Mucosa of descending colon (tissue), 3 donors: ENCODE measurements around the gene FNDC3B. TPM values are rescaled to one million over a fixed set of nuclear protein-coding genes. Genes with fewer than 3 reads are reported as not detected.

Source experiments
- ATAC-seq: fragments of 200-7000 bp; cut with Tn5 transposase; one replicate; pipeline ENCODE4 v1.9.1; 2020; ENCODE audit warnings: mild to moderate bottlenecking, moderate library complexity
- DNase-seq, 3 donors: peaks; one replicate each; pipeline ENCODE4 v3.0.0-alpha.2; 2020
- H3K36me3 ChIP-seq: fragments of 200-600 bp; one replicate; pipeline ENCODE4 v1.8.0; 2021; ENCODE audit warnings: low read depth, mild to moderate bottlenecking
- H3K4me1 ChIP-seq: fragments of 200-600 bp; one replicate; pipeline ENCODE4 v1.8.0; 2021; ENCODE audit warnings: low read depth, mild to moderate bottlenecking
- H3K4me3 ChIP-seq: fragments of 200-600 bp; one replicate; pipeline ENCODE4 v1.8.0; 2021; ENCODE audit warnings: mild to moderate bottlenecking
- H3K9me3 ChIP-seq: fragments of 200-600 bp; one replicate; pipeline ENCODE4 v1.8.0; 2021; ENCODE audit warnings: mild to moderate bottlenecking
- CTCF ChIP-seq: fragments of 200-600 bp; IDR thresholded peaks from one replicate; pipeline ENCODE4 v1.8.0; 2022; ENCODE audit warnings: antibody characterized with exemption, mild to moderate bottlenecking
- intact Hi-C, 2 donors: fragments of 100-400 bp; cut with DNase I in 1 of 2; cut with micrococcal nuclease in 1 of 2; formaldehyde crosslinking; loops; one replicate each; pipeline versions ENCODE4 v1.11.0 to v1.11.1; 2022; cut with DNase I, micrococcal nuclease
- total RNA-seq, 3 donors: library from RNA; stranded (reverse); fragmentation: NEBNext Ultra II Directional in 2 of 3; extraction: Animal tissue kit (Norgen Biotek cat#: 25700) in 2 of 3; gene quantifications; one replicate each; pipeline versions ENCODE4 v1.2.1 to v1.2.4, GENCODE V29; 2021 to 2023
- donor health status: DM: no; HTN: no; CAD: no; lungs with moderate emphysema.
- donor health status: DM: no; HTN: no; CAD: no.
- donor health status: DM: no; HTN: yes; CAD: no.

Gene FNDC3B
- total RNA-seq, 3 donors from 2014 or later = 107 to 132 (median 126) TPM

- H3K4me1 ChIP-seq = no peaks in the 10 kb centered on the region
- no peaks in the 10 kb centered on the region for H3K36me3 ChIP-seq
- intact Hi-C loops = no loop called here
- no peak overlapping the region for H3K4me3 ChIP-seq
- ATAC-seq = no peak
- no peaks in the 10 kb centered on the region for H3K9me3 ChIP-seq
- no peak for DNase-seq
- TF ChIP-seq CTCF = no peak
Observed at GRCh38 chr3:172328282-172328681, 288.9 kb downstream of the FNDC3B start.

- intact Hi-C loops = no loop called here
- TF ChIP-seq CTCF = no peak
- Histone ChIP-seq H3K9me3 (no peaks in the 10 kb centered on the region), H3K36me3 (no peaks in the 10 kb centered on the region), H3K4me3 (no peak overlapping the region), H3K4me1 (no peaks in the 10 kb centered on the region)
- no peak for ATAC-seq
- DNase-seq = no peak
Observed at GRCh38 chr3:172329070-172329469, 289.7 kb downstream of the FNDC3B start.

- intact Hi-C loops = loop anchor here in 1 of 2 donors (10.0 kb wide), 1 partner anchor 296 kb away; the partner anchor contains the start of gene FNDC3B
- Histone ChIP-seq H3K36me3 (no peaks in the 10 kb centered on the region), H3K4me3 (no peak overlapping the region), H3K9me3 (no peaks in the 10 kb centered on the region), H3K4me1 (no peaks in the 10 kb centered on the region)
- ATAC-seq = no peak
- TF ChIP-seq CTCF = no peak
- DNase-seq = no peak
Observed at GRCh38 chr3:172330413-172330812, 291.0 kb downstream of the FNDC3B start.

GRCh38 chr3:172332256-172333041, 293.1 kb downstream of the FNDC3B start:
- peak in 2 of 3 donors; percentile 50 to 83 for DNase-seq
- Histone ChIP-seq H3K4me1 (no peaks in the 10 kb centered on the region), H3K36me3 (no peaks in the 10 kb centered on the region), H3K4me3 (no peak overlapping the region), H3K9me3 (no peaks in the 10 kb centered on the region)
- ATAC-seq = peak; percentile 97
- intact Hi-C loops = loop anchor here in 1 of 2 donors (10.0 kb wide), 1 partner anchor 298 kb away; the partner anchor contains the start of gene FNDC3B
- peak; percentile 68 for TF ChIP-seq CTCF

GRCh38 chr3:172333042-172333377, 293.6 kb downstream of the FNDC3B start:
- H3K9me3 ChIP-seq = no peaks in the 10 kb centered on the region
- no peaks in the 10 kb centered on the region for H3K36me3 ChIP-seq
- intact Hi-C loops = loop anchor here in 1 of 2 donors (10.0 kb wide), 1 partner anchor 298 kb away; the partner anchor contains the start of gene FNDC3B
- H3K4me1 ChIP-seq = no peaks in the 10 kb centered on the region
- DNase-seq (no peak), ATAC-seq (no peak)
- no peak overlapping the region for H3K4me3 ChIP-seq
- no peak for TF ChIP-seq CTCF
